ENCODE results near the gene PAX5. TPM values are rescaled to one million over a fixed set of nuclear protein-coding genes. Genes with fewer than 3 reads are reported as not detected.
A peak's percentile ranks its signal among the peaks of the same experiment; 100 is the strongest.

PAX5 gene
- polyA plus RNA-seq, 4 donors = 0.07 to 0.42 (median 0.16) TPM

GRCh38 chr9:36865731-36866635, 168.1 kb downstream of the PAX5 start:
- no peak for DNase-seq (ENCODE audit: low read depth in 4 of 4, low spot score in 3 of 4)

DNA sequence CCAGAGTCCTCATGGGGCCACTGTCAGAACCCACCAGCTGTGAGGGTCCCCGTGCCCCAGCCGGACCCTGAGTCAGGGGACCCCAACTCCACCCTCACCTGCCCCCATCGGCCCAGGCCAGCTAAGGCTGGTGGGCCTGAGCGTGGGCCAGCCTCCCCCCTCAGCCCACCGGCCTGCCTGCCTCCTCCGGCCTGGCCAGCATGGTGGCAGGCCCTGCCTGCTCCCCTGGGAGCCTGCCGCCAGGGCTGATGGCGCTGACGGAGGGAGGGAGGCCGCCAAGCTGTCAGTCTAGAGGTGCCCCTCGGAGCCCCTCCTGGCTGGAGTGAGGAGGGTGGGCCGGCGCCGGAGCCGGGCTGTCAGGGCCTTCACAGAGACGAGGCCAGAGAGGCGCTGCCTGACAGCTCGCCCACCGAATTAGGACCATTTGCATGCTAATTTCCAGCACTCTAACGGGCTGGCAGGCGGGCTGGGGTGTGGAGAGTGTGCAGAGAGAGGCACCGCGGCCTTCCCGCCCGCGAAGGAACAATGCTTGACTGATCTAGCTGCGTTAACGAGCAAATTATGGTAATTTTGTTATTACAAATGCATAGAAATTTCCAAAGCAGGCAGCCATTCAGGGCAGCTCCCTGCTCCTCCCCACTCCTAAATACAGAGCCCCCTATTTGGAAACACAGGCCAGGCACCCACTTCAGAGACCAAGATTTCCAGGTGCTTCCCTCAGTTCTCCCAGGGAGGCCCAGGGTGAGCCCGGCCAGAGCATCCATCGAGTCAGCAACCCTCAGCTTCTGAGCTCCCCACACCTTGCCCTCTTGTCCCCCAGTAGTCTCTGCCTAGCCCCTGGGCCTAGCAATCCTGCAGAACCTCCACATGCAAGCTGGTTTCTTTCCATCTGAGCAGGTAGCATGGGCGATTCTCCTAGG, 169.3 kb downstream of the PAX5 start:
- no peak for DNase-seq (ENCODE audit: low read depth in 4 of 4, low spot score in 3 of 4)

DNA sequence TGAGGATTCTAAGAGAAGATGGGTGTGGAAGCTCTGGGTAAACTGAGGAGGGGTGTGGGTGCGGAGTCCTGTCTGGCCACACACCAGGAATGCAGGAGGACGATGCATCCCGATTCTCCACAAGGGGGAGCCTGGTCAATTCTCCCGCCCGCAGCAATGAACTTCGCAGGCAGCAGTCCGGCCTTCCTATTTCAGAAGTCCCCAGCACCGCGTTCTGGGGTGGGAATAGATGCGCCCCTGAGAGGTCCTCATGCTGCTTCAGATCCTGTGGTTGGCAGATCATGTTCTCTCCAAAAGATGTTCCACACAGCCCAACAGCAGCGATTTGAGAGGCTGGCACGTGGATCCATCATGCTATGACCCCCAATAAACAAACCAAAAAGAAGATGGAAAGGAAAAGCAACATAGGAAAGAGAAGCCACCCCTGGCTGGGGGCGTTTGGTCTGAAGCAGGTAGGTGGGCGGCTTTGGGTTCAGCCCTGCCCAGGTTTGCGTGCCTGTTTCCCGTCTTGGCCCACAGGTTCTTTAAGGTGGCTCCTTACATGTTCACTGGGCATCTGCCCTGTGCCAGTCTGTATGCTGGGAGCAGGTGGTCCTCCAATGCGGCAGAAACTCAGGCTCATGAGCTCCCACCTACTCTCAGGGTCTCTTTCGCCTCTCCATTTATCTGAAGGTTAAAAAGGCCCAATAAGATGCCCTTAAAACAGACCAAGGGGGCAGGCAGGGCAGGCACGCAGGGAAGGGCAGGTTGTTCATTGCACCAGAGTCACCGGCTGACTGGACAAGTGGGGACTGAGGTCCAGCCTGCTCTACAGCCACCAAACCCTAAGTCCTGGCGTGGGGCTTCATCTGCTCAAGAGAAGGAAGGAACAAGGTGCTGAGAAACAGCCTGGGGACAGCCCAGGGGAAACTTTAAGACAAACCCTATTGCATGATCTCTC, 171.6 kb downstream of the PAX5 start:
- peak in 1 of 4 donors; percentile 14 for DNase-seq (ENCODE audit: low read depth in 4 of 4, low spot score in 3 of 4)

GRCh38 chr9:36861528-36862205, 172.4 kb downstream of the PAX5 start:
- no peak for DNase-seq (ENCODE audit: low read depth in 4 of 4, low spot score in 3 of 4)

DNA sequence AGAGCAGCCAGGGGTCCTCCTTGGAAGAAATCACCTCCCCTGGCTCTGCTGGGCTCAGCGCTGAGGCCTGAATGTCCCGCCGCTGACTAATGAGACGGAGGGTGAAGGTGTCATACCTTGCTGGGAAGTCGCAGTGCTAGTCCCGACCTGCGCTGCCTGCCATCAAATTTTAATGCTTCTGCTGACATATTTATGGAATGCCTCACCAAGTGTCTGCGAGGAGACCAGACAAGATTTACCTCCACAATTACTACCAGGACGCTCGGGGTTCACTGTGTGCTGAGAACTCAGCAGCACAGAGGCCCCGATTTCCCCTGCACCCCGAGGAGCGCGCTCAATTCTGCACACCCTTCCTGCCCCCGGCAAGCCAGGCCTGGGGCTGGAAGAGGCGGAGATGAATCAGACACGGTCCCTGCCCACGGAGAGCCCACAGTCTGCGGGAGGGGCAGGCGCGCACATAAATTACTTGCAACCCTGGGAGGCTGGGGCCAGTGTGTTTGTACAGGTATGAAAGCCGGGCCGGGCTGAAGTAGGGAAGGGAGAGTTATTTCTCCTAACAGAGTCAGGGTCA, 175.2 kb downstream of the PAX5 start:
- DNase-seq (ENCODE audit: low read depth in 4 of 4, low spot score in 3 of 4) = peak in 1 of 4 donors; percentile 4

DNA sequence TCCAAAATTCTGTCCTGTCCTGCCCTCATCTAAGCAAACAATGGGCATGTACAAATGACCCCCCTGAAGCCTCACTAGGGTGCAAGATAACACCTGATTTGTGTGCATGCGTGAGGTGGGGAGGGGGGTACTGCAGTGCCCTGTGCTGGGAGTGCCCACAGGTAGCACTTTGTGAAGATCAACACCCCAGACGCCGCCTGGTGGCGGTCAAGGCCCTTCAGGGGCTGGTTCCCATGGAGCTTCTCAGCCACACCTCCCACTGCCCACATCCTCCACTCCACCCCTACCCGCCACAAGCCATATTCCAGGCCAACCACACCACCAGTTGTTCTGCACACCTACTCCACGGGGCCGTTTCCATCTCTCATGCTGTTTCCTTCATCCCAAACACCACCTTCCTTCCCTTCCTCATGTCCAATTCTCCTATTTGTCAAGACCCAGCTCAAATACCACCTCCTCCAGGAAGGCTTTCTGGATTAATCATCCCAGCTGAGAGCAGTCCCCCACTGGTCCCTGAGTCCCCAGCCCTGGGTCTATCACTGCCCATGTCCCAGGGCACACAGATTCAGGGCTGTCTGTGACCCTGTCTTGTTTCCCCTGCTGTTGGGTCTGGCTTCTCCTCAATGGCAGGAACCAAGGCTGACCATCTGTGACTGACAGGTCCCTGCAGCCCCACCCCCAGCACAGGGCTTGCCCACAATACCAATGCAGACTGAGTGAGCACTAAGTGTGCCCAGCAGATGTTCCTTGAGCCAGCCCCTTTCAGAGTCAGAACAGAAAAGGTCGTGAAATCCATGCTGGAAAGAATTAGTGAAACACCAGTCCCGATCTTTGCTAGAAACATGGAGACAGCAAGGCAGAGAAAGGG, 178.4 kb downstream of the PAX5 start:
- no peak for DNase-seq (ENCODE audit: low read depth in 4 of 4, low spot score in 3 of 4)

DNA sequence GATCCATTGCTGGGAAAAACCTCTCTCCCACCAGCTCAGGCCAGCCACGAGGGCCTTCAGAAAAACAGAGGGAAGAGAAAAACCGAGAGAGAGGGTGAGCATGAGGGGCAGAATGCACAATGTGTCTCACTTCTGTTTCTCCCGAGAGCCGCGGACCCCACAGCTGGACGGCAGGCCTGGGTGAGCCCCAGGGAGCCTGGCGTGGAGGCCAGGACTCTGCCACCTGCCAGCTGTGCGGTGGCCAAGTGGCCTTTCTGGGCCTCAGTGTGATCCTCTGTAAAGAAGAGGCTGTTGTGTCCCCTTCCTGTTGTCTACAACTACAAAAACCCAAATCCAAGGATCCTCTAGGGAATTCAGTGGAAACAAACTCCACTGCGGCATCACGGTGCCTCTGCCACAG, 179.3 kb downstream of the PAX5 start:
- DNase-seq (ENCODE audit: low read depth in 4 of 4, low spot score in 3 of 4) = no peak

DNA sequence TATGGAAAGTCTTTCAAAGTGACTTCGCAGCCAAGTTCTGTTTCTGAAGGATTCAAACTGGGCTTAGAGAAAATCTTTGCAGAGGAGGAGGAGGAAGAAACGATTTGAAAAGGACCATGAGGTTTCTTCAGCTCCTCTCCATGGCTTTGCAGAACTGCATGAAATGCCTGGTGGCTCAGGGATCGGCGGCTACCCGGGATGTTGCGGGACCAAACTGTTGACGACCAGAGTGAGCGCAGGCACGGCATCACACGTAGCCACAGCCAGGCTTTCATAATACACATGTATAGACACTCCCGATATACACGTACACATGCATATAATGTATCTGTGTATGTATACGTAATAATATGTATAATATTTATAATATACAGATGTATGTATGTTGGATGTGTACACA, 180.0 kb downstream of the PAX5 start:
- no peak for DNase-seq (ENCODE audit: low read depth in 4 of 4, low spot score in 3 of 4)

GRCh38 chr9:36853233-36853632, 180.8 kb downstream of the PAX5 start:
- no peak for DNase-seq (ENCODE audit: low read depth in 4 of 4, low spot score in 3 of 4)

GRCh38 chr9:36849943-36850342, 184.1 kb downstream of the PAX5 start:
- no peak for DNase-seq (ENCODE audit: low read depth in 4 of 4, low spot score in 3 of 4)

GRCh38 chr9:36848946-36849345, 185.1 kb downstream of the PAX5 start:
- no peak for DNase-seq (ENCODE audit: low read depth in 4 of 4, low spot score in 3 of 4)

DNA sequence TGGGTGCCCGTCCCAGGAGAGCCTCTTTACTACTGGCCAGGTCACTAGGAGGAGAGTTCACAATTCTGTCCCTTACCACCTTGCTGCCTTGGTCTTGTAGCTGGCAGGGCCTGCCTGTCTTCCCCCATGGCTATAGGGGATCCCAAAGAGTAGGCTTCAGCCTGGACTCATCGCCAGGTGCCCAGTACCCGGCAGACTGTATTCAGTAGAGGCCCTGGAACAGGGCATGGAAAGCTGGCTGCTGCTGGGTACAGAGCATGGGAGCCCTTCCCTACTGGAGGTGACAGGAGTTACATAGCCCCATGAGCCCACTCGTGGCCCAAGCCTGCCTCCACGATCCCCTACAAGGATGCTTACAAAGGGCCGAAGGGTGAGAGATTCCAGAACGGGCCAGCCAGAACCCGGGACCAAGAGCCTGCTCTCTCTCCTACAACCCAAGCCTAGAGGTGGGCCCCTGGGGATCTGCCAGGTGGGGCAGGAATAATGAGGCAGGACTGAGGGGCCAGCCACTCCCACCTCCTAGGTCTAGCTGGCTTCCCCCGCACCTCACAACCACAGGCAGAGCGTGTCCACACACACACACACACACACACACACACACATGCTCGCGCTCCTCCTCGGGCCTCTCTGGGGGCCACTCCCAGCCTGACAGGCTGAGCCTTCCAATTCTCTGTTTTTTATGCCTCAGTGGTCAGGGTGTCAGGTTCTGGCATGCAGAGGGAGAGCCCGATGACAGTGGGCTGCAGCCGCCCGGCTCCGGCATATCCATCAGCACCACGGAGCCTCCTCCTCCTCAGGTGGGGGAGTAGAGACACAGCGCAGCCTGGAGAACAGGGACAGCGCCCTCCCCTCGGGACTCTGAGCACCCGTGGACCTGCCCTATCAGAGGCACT, 186.0 kb downstream of the PAX5 start:
- DNase-seq (ENCODE audit: low read depth in 4 of 4, low spot score in 3 of 4) = peak; percentile 66 to 87 (median 76)

- no peak for DNase-seq (ENCODE audit: low read depth in 4 of 4, low spot score in 3 of 4)
These were observed 187.4 kb downstream of the PAX5 start for GRCh38 chr9:36846621-36847020.

- DNase-seq (ENCODE audit: low read depth in 4 of 4, low spot score in 3 of 4) = no peak
These were observed 188.2 kb downstream of the PAX5 start for GRCh38 chr9:36845844-36846243.

DNA sequence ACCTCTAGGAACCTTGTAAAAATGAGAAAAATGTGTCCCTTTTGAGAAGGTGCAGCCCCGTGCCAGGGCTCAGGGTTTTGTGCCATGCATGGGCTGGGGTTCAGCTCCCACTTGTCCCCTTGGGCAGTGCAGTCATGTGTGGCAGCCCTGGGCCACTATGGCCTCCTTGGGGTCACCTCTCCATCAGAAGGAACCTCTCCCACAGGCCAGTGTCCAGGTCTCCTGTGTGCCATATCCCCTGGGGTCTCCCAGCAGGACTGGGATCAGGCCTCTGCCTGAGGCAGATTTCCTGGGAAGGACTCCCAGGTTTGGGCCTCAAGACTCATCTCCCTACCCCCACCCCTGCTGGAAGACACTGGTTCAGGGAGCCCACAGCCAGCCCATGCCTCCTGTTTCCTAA, 189.1 kb downstream of the PAX5 start:
- no peak for DNase-seq (ENCODE audit: low read depth in 4 of 4, low spot score in 3 of 4)

GRCh38 chr9:36843964-36844363, 190.1 kb downstream of the PAX5 start:
- no peak for DNase-seq (ENCODE audit: low read depth in 4 of 4, low spot score in 3 of 4)
